HFF-Myc (cell line): ENCODE results near the gene BRAF.

Experiments used
- DNase-seq: peaks from one replicate; pipeline ENCODE4 v3.0.0-alpha.2; 2011; ENCODE audit warnings: low read depth; ENCODE audit errors: extremely low read depth
- H3K4me3 ChIP-seq: replicated peaks from 2 replicates; pipeline ENCODE4 v1.5.1; 2011; ENCODE audit warnings: low read depth, mild to moderate bottlenecking, control low read depth, low read length
- TF ChIP-seq, protein P1 (sequence below): IDR thresholded peaks from 2 replicates; pipeline ENCODE4 v1.5.1; 2012; ENCODE audit warnings: mild to moderate bottlenecking, low read depth, low read length, control low read depth; ENCODE audit errors: missing control alignments

The BRAF gene

DNA sequence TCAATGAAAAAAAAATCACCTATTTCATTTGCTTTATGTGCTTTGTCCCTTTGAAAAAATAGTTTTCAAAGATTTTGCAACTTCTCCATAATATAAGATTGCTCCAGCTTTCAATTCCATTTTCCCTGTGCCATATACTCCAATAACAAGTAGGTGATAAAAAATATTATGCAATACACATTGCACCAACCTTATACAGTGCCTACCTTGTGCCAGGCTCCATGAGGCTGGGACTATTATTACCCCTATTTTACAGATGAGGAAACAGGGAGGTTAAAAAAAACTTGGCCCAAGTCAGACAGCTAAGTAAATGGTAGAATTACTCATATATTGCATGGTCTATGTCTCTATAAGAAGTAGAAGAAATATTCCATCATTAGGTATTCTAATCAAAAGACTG is 57.8 kb downstream of the BRAF start:
- TF ChIP-seq, protein P1, sequence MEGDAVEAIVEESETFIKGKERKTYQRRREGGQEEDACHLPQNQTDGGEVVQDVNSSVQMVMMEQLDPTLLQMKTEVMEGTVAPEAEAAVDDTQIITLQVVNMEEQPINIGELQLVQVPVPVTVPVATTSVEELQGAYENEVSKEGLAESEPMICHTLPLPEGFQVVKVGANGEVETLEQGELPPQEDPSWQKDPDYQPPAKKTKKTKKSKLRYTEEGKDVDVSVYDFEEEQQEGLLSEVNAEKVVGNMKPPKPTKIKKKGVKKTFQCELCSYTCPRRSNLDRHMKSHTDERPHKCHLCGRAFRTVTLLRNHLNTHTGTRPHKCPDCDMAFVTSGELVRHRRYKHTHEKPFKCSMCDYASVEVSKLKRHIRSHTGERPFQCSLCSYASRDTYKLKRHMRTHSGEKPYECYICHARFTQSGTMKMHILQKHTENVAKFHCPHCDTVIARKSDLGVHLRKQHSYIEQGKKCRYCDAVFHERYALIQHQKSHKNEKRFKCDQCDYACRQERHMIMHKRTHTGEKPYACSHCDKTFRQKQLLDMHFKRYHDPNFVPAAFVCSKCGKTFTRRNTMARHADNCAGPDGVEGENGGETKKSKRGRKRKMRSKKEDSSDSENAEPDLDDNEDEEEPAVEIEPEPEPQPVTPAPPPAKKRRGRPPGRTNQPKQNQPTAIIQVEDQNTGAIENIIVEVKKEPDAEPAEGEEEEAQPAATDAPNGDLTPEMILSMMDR = no peak
- H3K4me3 ChIP-seq = no peak overlapping the region

DNA sequence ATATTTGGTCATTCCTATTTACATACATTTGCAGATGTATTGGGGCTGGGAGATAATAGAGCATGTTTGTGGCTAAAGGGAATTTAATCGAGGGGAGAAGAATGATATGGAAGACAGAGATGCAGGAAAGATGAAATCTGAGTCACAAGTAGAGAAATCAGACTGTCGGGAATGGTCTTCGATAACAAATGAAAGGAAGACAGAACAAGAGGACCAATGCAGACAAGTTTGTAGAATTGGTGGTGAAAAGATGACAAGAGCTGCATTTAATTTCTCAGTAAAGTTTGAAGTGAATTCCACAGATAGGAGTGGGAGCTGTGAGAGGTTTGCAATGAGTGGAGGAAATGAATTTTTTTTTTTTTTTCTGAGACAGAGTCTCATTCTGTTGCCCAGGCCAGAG is 60.0 kb downstream of the BRAF start:
- TF ChIP-seq, protein P1 = no peak
- H3K4me3 ChIP-seq = no peak overlapping the region
- DNase-seq = no peak

More for the DNA sequence above, 57.8 kb downstream of the BRAF start:
- DNase-seq = no peak

DNA sequence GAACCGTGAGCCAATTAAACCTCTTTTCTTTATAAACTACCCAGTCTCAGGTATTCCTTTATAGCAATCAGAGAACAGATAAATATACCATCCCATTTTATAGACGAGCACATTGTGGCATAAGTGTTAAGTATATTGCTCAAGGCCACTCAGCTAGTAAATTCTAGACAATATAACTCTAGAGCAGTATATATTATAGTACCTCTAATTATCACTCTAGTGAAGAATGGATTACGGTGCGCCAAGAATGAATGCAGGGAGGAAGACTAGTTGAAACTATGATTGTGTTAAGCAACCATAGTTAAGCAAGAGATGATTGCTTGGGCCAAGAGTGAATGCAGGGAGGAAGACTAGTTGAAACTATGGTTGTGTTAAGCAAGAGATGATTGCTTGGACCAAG is 60.9 kb downstream of the BRAF start:
- no peak overlapping the region for H3K4me3 ChIP-seq
- TF ChIP-seq, protein P1 = no peak
- no peak for DNase-seq

DNA sequence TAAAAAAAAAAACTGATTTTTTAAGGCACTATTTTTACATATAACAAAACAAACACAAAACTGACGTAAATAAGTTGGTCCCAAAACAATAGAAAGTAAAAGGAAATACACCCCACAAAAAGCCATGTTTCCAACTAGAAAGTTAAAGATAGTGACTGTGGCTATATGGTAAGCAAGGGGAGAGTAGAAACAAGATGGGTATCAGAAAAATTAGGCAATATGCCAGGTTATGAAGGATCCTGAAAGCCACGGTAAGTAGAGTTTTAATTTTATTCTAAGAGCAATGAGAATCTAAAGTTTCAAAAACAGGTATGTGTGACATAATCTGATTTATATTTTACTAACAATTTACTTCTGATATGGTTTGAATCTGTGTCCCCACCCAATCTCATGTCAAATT is 61.5 kb downstream of the BRAF start:
- TF ChIP-seq, protein P1 = no peak
- DNase-seq = no peak
- no peak overlapping the region for H3K4me3 ChIP-seq

DNA sequence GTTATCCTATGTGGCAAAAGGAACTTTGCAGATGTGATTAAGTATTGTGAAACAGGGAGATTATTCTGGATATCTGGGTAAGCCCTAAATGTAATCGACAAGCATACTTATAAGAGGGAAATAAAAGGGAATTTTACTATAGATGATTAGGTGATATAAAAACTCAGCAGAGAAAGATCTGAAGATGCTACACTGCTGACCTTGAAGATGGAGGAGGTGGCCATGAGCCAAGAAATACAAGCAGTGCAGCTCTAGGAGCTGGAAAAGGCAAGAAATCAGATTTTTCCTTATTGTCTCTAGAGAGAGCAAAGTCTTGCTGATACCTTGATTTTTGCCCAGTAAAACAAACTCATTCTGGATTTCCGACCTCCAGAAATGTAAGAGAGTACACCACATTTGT is 67.7 kb downstream of the BRAF start:
- TF ChIP-seq, protein P1 = no peak
- H3K4me3 ChIP-seq = no peak overlapping the region

DNA sequence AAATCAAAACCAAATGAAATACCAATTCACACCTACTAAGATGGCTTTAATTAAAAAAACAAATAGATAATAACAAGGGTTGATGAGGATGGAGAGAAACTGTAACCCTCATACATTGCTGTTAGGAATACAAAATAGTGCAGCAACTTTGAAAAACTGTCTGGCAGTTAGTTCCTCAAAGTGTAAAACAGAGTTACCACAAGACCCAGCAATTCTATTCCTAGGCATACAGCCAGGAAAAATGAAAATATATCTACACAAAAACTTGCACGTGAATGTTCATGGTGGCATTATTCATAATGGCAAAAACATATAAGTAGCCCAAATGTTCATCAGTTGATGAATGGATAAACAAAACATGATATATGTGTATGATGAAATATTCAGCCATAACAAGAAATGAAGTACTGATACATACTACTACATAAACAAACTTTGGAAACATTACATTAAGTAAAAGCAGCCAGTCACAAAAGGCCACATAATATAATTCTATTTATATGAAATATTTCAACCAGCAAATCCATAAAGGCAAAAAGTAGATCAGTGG is 83.5 kb downstream of the BRAF start:
- DNase-seq = no peak
- no peak overlapping the region for H3K4me3 ChIP-seq
- TF ChIP-seq, protein P1 = no peak

More for the DNA sequence above, 67.7 kb downstream of the BRAF start:
- no peak for DNase-seq

DNA sequence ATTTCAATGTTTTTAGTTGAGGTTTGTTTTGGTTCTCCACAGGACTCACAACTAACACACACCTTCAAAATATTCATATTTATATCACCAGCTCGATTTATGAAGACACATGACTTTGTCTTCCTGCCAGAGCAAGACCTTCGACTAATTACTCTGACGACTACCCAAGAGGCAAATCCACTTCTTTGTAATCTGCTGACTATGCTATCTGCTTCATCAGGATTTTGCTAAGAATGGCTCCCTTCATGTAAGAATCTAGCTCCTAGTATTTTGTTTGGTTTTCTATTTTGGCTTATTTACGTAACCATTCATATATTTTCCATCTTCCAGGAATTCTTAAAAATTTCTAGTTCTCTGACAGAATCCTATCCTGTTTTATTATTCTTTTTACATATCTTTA is 93.0 kb downstream of the BRAF start:
- H3K4me3 ChIP-seq = no peak overlapping the region
- TF ChIP-seq, protein P1 = no peak
- no peak for DNase-seq
